Ishikawa (cell line): Measurements from ENCODE around the gene TOR2A.

Experiments
- CEBPB ChIP-seq: IDR thresholded peaks from 2 replicates; pipeline ENCODE4 v1.6.1; 2012
- CREB1 ChIP-seq: IDR thresholded peaks from 2 replicates; pipeline ENCODE4 v1.6.1; 2012; ENCODE audit warnings: low read depth
- EGR1 ChIP-seq: IDR thresholded peaks from 2 replicates; pipeline ENCODE4 v1.6.1; 2012
- EP300 ChIP-seq: IDR thresholded peaks from 2 replicates; pipeline ENCODE4 v1.6.1; 2012; ENCODE audit warnings: borderline replicate concordance
- FOXM1 ChIP-seq: IDR thresholded peaks from 2 replicates; pipeline ENCODE4 v1.6.1; 2012; ENCODE audit warnings: low read depth, borderline replicate concordance
- NFIC ChIP-seq: IDR thresholded peaks from 2 replicates; pipeline ENCODE4 v1.6.1; 2012
- RAD21 ChIP-seq: IDR thresholded peaks from 2 replicates; pipeline ENCODE4 v1.6.1; 2012; ENCODE audit warnings: low read depth
- TAF1 ChIP-seq: IDR thresholded peaks from 2 replicates; pipeline ENCODE4 v1.6.1; 2012; ENCODE audit warnings: low read depth, mild to moderate bottlenecking
- TCF12 ChIP-seq: IDR thresholded peaks from 2 replicates; pipeline ENCODE4 v1.6.1; 2012; ENCODE audit warnings: low read depth
- TEAD4 ChIP-seq: IDR thresholded peaks from 2 replicates; pipeline ENCODE4 v1.6.1; 2012
- YY1 ChIP-seq: IDR thresholded peaks from 2 replicates; pipeline ENCODE4 v1.6.1; 2012; ENCODE audit warnings: low read depth
- ZBTB7A ChIP-seq: IDR thresholded peaks from 2 replicates; pipeline ENCODE4 v1.6.1; 2012; ENCODE audit warnings: low read depth
- TF ChIP-seq, protein P1 (sequence below): IDR thresholded peaks from 2 replicates; pipeline ENCODE4 v1.6.1; 2012
- TF ChIP-seq, protein P2 (sequence below): IDR thresholded peaks from 2 replicates; pipeline ENCODE4 v1.6.1; 2012
- TF ChIP-seq, protein P3 (sequence below): IDR thresholded peaks from 2 replicates; pipeline ENCODE4 v1.6.1; 2012; ENCODE audit warnings: low read depth, mild to moderate bottlenecking

TOR2A gene

DNA sequence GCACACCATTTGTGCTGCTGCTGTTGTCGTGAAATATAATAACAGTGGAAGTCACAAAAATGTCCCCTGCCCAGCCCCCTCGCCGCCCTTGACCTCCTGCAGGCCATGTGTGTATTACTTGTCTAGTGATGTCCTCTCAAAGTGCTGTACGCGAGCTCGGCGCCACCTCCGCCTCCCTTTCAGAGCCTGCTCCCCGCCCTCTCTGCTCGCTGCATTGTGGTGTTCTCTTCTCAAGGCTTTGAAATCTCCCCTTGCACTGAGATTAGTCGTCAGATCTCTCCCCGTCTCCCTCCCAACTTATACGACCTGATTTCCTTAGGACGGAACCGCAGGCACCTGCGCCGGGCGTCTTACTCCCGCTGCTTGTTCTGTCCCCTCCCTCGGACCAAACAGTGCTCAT, 43.0 kb downstream of the TOR2A start:
- TF ChIP-seq TCF12 (no peak), RAD21 (no peak), FOXM1 (no peak), YY1 (no peak), ZBTB7A (no peak), TAF1 (no peak)
- TF ChIP-seq, protein P1, sequence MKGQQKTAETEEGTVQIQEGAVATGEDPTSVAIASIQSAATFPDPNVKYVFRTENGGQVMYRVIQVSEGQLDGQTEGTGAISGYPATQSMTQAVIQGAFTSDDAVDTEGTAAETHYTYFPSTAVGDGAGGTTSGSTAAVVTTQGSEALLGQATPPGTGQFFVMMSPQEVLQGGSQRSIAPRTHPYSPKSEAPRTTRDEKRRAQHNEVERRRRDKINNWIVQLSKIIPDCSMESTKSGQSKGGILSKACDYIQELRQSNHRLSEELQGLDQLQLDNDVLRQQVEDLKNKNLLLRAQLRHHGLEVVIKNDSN = no peak
- TF ChIP-seq, protein P2, sequence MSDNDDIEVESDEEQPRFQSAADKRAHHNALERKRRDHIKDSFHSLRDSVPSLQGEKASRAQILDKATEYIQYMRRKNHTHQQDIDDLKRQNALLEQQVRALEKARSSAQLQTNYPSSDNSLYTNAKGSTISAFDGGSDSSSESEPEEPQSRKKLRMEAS = no peak

DNA sequence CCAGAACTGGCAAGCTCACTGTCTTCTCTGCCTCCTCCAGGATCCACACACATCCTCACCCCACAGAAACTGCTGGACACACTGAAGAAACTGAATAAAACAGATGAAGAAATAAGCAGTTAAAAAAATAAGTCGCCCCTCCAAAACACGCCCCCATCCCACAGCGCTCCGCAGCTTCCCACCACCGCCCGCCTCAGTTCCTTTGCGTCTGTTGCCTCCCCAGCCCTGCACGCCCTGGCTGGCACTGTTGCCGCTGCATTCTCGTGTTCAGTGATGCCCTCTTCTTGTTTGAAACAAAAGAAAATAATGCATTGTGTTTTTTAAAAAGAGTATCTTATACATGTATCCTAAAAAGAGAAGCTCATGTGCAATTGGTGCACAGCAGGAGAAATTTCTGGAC, 44.4 kb downstream of the TOR2A start:
- TF ChIP-seq ZBTB7A = no peak
- no peak for TF ChIP-seq TEAD4
- TF ChIP-seq RAD21 = no peak
- TF ChIP-seq, protein P2 = no peak
- TF ChIP-seq FOXM1 = no peak

DNA sequence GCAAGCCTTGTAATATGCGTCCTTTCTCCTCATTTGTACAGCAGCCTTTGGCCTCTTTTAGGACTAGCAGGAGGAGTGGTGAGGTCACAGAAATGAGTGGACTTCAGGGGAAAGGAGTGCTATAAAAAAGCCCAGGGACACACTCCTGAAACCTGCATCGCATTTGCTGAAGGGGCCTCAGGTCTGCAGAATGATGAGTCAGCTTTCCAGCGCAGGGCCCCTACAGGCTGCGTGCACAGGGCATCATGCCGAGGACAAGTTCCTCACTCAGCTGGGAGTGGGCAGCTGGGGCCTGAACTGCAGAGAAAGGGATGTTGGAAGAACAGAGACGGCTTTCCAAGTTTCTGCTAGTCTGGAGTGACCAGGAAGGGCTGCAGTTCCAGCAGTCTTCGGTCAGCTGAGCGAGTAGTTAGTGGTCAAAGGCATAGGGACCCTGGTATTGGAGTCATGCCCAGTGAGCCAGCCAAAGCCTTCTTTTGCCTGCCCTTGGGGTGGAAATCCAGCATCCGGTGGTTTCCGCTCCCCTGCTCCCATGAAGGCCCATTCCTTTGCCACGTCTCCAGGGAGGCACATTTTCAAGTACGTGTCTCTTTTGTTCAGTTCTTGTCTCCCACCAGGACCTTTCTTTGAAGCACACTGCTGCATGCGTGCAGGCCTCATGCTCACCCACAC, 45.6 kb downstream of the TOR2A start:
- no peak for TF ChIP-seq FOXM1
- no peak for TF ChIP-seq CEBPB
- no peak for TF ChIP-seq ZBTB7A
- no peak for TF ChIP-seq TEAD4
- no peak for TF ChIP-seq RAD21
- TF ChIP-seq EP300 = no peak
- TF ChIP-seq, protein P3, sequence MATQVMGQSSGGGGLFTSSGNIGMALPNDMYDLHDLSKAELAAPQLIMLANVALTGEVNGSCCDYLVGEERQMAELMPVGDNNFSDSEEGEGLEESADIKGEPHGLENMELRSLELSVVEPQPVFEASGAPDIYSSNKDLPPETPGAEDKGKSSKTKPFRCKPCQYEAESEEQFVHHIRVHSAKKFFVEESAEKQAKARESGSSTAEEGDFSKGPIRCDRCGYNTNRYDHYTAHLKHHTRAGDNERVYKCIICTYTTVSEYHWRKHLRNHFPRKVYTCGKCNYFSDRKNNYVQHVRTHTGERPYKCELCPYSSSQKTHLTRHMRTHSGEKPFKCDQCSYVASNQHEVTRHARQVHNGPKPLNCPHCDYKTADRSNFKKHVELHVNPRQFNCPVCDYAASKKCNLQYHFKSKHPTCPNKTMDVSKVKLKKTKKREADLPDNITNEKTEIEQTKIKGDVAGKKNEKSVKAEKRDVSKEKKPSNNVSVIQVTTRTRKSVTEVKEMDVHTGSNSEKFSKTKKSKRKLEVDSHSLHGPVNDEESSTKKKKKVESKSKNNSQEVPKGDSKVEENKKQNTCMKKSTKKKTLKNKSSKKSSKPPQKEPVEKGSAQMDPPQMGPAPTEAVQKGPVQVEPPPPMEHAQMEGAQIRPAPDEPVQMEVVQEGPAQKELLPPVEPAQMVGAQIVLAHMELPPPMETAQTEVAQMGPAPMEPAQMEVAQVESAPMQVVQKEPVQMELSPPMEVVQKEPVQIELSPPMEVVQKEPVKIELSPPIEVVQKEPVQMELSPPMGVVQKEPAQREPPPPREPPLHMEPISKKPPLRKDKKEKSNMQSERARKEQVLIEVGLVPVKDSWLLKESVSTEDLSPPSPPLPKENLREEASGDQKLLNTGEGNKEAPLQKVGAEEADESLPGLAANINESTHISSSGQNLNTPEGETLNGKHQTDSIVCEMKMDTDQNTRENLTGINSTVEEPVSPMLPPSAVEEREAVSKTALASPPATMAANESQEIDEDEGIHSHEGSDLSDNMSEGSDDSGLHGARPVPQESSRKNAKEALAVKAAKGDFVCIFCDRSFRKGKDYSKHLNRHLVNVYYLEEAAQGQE = no peak
- no peak for TF ChIP-seq TCF12
- TF ChIP-seq NFIC = no peak
- TF ChIP-seq EGR1 = no peak
- no peak for TF ChIP-seq CREB1
- TF ChIP-seq, protein P2 = no peak
- TF ChIP-seq, protein P1 = no peak
- TF ChIP-seq TAF1 = no peak
- TF ChIP-seq YY1 = no peak

DNA sequence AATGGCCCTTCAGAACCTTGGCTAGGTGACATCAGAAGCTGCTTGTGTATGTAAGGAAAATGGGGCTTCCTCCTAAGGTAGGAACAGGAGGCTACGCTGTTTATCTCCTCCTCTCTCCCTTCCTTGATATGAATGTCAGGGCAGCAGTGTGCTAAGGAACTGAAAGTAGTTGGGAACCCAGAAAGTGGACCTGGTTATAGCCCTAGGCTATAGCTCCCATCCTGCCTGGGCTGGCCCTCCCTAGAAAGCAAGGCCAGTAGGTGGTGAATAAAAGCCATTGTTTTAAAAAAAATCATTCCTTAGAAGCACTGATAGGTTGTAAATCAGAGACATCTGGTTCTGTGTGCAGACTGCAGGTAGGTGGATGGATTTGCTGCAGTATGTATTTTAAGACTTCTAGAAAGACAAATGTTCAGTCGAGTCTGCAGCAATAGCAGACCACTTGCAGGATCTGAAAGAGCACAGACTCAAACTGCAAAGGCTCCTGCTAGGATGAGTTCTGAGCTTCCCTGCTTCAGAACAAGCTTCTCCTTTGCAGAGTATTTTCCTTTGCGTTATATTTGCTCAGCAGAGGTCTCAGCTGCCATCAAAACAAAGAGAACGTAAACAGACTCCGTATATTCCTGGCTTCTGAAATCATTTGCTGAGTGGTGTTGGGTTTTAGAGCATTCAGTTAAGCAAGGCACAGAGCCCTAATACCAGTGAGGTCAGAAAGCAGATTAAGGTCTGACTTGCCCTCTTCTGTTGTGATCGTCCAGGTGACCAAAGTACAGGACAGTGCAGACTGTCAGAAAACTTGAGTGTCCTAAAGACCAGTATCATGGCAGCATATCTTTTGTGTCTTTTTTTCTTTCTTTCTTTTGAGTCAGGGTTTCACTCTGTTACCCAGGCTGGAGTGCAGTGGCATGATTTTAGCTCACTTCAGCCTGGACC, 48.4 kb downstream of the TOR2A start:
- TF ChIP-seq CREB1 (no peak), ZBTB7A (no peak), EGR1 (no peak), YY1 (no peak), RAD21 (no peak), TAF1 (no peak), FOXM1 (no peak), TCF12 (no peak), TEAD4 (no peak), CEBPB (no peak), NFIC (no peak), EP300 (no peak)
- TF ChIP-seq, protein P3 = no peak
- TF ChIP-seq, protein P2 = no peak
- TF ChIP-seq, protein P1 = no peak
